Stimulated activated CD8-positive, alpha-beta memory T cell treated with anti-CD3 and anti-CD28 coated beads, Interleukin-4, amount 100 ng/mL, for 1 hour (primary cell): ENCODE measurements around the gene PMAIP1.

Experiments used
- DNase-seq, 2 donors: peaks; one replicate each; pipeline ENCODE4 v3.0.0-alpha.2; 2020; ENCODE audit warnings: low read depth in 2 of 2, low spot score in 1 of 2

Gene PMAIP1

GRCh38 chr18:59911600-59911999 lies 11.8 kb downstream of the PMAIP1 start:
- no peak for DNase-seq

GRCh38 chr18:59912007-59912550 lies 12.3 kb downstream of the PMAIP1 start:
- DNase-seq, result no peak

GRCh38 chr18:59915606-59916005 lies 15.8 kb downstream of the PMAIP1 start:
- DNase-seq, result no peak

GRCh38 chr18:59916746-59917145 lies 16.9 kb downstream of the PMAIP1 start:
- DNase-seq, result no peak

- DNase-seq, result no peak
These were observed 17.6 kb downstream of the PMAIP1 start for GRCh38 chr18:59917422-59917821.

GRCh38 chr18:59918320-59918755 lies 18.5 kb downstream of the PMAIP1 start:
- DNase-seq, result no peak

- DNase-seq, result no peak
These were observed 19.2 kb downstream of the PMAIP1 start for GRCh38 chr18:59918997-59919396.

- no peak for DNase-seq
These were observed 21.6 kb downstream of the PMAIP1 start for GRCh38 chr18:59921384-59921891.

GRCh38 chr18:59923539-59924196 lies 23.9 kb downstream of the PMAIP1 start:
- DNase-seq, result no peak

- DNase-seq, result no peak
These were observed 26.3 kb downstream of the PMAIP1 start for GRCh38 chr18:59926131-59926530.

GRCh38 chr18:59927246-59927825 lies 27.5 kb downstream of the PMAIP1 start:
- no peak for DNase-seq

- no peak for DNase-seq
These were observed 28.4 kb downstream of the PMAIP1 start for GRCh38 chr18:59928201-59928600.

- no peak for DNase-seq
These were observed 30.0 kb downstream of the PMAIP1 start for GRCh38 chr18:59929621-59930295.

- no peak for DNase-seq
These were observed 32.6 kb downstream of the PMAIP1 start for GRCh38 chr18:59932401-59932800.

GRCh38 chr18:59938676-59939075 lies 38.9 kb downstream of the PMAIP1 start:
- DNase-seq, result no peak

GRCh38 chr18:59939127-59939526 lies 39.3 kb downstream of the PMAIP1 start:
- DNase-seq, result no peak

- no peak for DNase-seq
These were observed 40.3 kb downstream of the PMAIP1 start for GRCh38 chr18:59940068-59940467.

- DNase-seq, result no peak
These were observed 41.5 kb downstream of the PMAIP1 start for GRCh38 chr18:59941331-59941730.

- no peak for DNase-seq
These were observed 42.8 kb downstream of the PMAIP1 start for GRCh38 chr18:59942601-59943000.

GRCh38 chr18:59945544-59945943 lies 45.7 kb downstream of the PMAIP1 start:
- DNase-seq, result no peak

- no peak for DNase-seq
These were observed 50.6 kb downstream of the PMAIP1 start for GRCh38 chr18:59950215-59950944.
